SU-DHL-6 (cell line): ENCODE data around the gene ITSN1.

Experiments
- CTCF ChIP-seq: fragments of 200-600 bp; sonication (generic); IDR thresholded peaks from one replicate; pipeline ENCODE4 v1.5.1; 2017; ENCODE audit warnings: antibody characterized with exemption, mild to moderate bottlenecking, low read length, moderate library complexity; ENCODE audit not compliant: insufficient read depth, poor library complexity, severe bottlenecking
- EZH2phosphoT487 ChIP-seq: fragments of 200-600 bp; sonication (generic), shearing (Covaris generic); conservative IDR thresholded peaks from 2 replicates; pipeline ENCODE4 v1.6.1; 2018; ENCODE audit warnings: mild to moderate bottlenecking, antibody characterized with exemption, low read length, moderate library complexity, mixed read lengths

- TF ChIP-seq CTCF (no peak), EZH2phosphoT487 (no peak)
These were observed 222.9 kb downstream of the ITSN1 start for GRCh38 chr21:33865176-33865575.
